Measurements from ENCODE around the gene STRA8.

STRA8 gene

DNA sequence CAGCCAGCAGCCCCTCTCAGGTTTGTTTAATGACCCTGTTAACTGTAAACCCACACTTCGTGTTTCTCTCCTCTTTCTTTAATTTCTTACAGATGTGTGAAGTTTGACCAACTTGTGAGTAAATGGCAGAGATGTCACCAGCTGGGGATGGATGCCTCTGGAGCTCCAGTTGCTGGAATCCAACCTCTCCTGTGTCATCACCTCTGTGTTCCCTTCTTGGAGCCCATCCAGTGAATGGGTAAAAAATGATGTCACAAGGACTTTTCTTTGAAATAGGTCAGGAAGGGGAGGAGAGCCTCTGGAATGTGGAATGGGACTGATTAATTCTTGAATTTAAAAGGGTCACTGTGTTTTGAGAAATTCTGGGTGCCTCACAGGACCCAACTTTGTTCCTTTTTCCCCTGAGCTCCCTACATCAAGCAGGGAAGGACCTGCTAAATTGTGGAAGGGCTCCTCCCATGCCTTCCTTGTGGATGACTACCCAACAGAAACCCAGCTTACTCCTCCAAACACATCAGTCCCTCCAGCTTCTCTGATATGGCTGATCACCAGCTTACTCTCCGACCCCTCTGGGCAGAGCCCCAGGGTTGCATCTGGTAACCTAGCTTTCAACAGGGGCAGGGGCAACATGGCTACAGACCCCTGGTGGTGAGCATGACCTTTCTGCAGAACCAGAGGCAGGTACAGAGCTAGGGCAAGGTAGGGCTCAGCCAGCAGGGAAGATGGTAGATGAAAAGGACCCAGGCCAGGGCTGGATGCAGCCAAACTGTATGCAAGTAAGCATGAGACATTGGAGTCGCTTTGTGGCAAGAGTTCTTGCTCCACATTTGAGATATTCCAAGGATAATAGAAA is 67.5 kb downstream of the STRA8 start:
- DNase-seq (ENCODE audit: low read depth in 4 of 4, low spot score in 1 of 4): no peak

Data from stimulated activated CD4-positive, alpha-beta T cell treated with anti-CD3 and anti-CD28 coated beads, Interleukin-1b, Interleukin-23, amount 100 ng/mL, for 24 hours (primary cell).